OCI-LY3 (cell line): ENCODE results near the gene KCTD15.

Experiments used
- H2AFZ ChIP-seq: fragments of 200-600, 300-600 bp; shearing (Covaris generic); 2 replicates; pipeline ENCODE4 v1.6.0; 2014; ENCODE audit warnings: antibody characterized with exemption, low read depth, low read length
- H3K27ac ChIP-seq: fragments of 200-600, 300-600 bp; sonication (generic); 2 replicates; pipeline ENCODE4 v1.5.1; 2014; ENCODE audit warnings: mild to moderate bottlenecking, low read length, moderate library complexity, mixed read lengths
- H3K27me3 ChIP-seq: fragments of 200-600, 300-600 bp; sonication (generic); 2 replicates; pipeline ENCODE4 v1.6.1; 2014; ENCODE audit warnings: low read depth, low read length, mixed read lengths
- H3K36me3 ChIP-seq: fragments of 200-600, 300-600 bp; sonication (generic); replicated peaks from 2 replicates; pipeline ENCODE3; 2014; ENCODE audit warnings: low read depth, low read length, mixed read lengths
- H3K4me1 ChIP-seq: fragments of 300-600, 200-600 bp; sonication (generic); 2 replicates; pipeline ENCODE4 v1.6.1; 2014; ENCODE audit warnings: low read length, mixed read lengths
- H3K4me2 ChIP-seq: fragments of 200-600, 300-600 bp; sonication (generic); 2 replicates; pipeline ENCODE4 v1.6.1; 2014; ENCODE audit warnings: low read length, mixed read lengths
- H3K4me3 ChIP-seq: fragments of 300-600, 200-600 bp; sonication (generic); 2 replicates; pipeline ENCODE4 v1.5.1; 2014; ENCODE audit warnings: antibody characterized with exemption, mild to moderate bottlenecking, low read length, moderate library complexity
- H3K79me2 ChIP-seq: fragments of 300-600, 200-600 bp; shearing (Covaris generic); 2 replicates; pipeline ENCODE4 v1.6.1; 2014; ENCODE audit warnings: mild to moderate bottlenecking, low read length, mixed read lengths
- H3K9ac ChIP-seq: fragments of 300-600, 200-600 bp; shearing (Covaris generic); 2 replicates; pipeline ENCODE4 v1.6.0; 2014; ENCODE audit warnings: mild to moderate bottlenecking, low read length, moderate library complexity
- H3K9me3 ChIP-seq: fragments of 200-600, 300-600 bp; shearing (Covaris generic); 2 replicates; pipeline ENCODE4 v1.6.1; 2014; ENCODE audit warnings: low read length, mixed read lengths; ENCODE audit not compliant: insufficient read depth
- H4K20me1 ChIP-seq: fragments of 200-600, 300-600 bp; sonication (generic); 2 replicates; pipeline ENCODE4 v1.6.1; 2016; ENCODE audit warnings: low read length, mixed read lengths; ENCODE audit not compliant: insufficient read depth
- EZH2phosphoT487 ChIP-seq: fragments of 200-600 bp; shearing (Covaris generic); IDR thresholded peaks from 2 replicates; pipeline ENCODE4 v1.6.1; 2018; ENCODE audit warnings: antibody characterized with exemption, mixed run types, low read depth
- TF ChIP-seq, protein P1 (sequence below): fragments of 200-600, 300-600 bp; sonication (generic); IDR thresholded peaks from 2 replicates; pipeline ENCODE4 v1.5.1; 2014; ENCODE audit warnings: antibody characterized with exemption, low read length, low read depth

KCTD15 gene

DNA sequence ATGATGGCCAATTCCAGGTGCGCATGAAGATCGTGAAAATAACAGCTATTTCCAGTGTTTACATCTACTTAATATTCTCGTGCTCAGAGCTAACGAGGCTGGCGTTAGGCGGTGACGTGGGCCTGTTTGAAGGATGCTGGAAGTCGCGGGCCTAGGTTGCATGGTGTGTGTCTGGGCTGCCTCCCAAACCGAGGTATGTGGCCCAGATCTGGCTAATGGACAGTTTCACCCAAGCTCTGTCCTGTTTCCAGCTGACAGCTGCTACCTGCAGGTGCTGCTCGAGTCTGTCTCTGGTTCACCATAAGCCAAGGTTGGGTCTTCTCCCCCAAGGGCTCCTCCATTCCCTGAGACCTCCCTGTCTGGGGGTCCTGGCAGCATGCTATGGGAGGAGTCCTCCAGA, 40.5 kb upstream of the KCTD15 start:
- no peak overlapping the region for H3K4me3 ChIP-seq
- H4K20me1 ChIP-seq = no peaks in the 10 kb centered on the region
- H3K36me3 ChIP-seq = no peaks in the 10 kb centered on the region
- H3K27ac ChIP-seq = no peak overlapping the region
- no peaks in the 10 kb centered on the region for H3K4me1 ChIP-seq
- no peaks in the 10 kb centered on the region for H3K79me2 ChIP-seq
- H3K27me3 ChIP-seq = no peaks in the 10 kb centered on the region
- TF ChIP-seq EZH2phosphoT487 = no peak
- TF ChIP-seq, protein P1, sequence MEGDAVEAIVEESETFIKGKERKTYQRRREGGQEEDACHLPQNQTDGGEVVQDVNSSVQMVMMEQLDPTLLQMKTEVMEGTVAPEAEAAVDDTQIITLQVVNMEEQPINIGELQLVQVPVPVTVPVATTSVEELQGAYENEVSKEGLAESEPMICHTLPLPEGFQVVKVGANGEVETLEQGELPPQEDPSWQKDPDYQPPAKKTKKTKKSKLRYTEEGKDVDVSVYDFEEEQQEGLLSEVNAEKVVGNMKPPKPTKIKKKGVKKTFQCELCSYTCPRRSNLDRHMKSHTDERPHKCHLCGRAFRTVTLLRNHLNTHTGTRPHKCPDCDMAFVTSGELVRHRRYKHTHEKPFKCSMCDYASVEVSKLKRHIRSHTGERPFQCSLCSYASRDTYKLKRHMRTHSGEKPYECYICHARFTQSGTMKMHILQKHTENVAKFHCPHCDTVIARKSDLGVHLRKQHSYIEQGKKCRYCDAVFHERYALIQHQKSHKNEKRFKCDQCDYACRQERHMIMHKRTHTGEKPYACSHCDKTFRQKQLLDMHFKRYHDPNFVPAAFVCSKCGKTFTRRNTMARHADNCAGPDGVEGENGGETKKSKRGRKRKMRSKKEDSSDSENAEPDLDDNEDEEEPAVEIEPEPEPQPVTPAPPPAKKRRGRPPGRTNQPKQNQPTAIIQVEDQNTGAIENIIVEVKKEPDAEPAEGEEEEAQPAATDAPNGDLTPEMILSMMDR = no peak
- H3K9me3 ChIP-seq = no peaks in the 10 kb centered on the region
- no peak overlapping the region for H3K4me2 ChIP-seq
- no peak overlapping the region for H2AFZ ChIP-seq
- H3K9ac ChIP-seq = no peak overlapping the region

DNA sequence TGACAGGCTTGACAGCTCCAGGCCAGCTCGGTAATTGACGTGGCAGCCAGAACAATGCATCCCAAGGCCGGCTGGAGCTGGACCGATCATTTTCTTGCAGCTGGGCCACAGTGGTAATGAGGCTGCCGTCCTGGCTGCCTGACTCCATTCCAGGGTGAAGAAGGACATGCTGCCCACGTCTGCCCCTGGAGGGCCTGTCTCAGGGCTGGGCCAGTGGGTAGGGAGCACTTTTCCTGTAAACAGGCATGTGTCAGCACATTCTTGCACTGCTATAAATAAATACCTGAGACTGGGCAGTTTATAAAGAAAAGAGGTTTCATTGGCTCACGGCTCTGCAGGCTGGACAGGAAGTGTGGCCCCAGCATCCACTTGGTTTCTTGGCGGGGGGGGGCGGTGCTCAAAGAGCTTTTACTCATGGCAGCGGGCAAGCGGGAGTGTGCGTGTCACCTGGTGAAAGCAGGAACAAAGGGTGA, 38.1 kb upstream of the KCTD15 start:
- Histone ChIP-seq H3K36me3 (no peaks in the 10 kb centered on the region), H3K27me3 (no peaks in the 10 kb centered on the region), H3K9ac (no peak overlapping the region), H3K4me1 (no peaks in the 10 kb centered on the region), H3K4me3 (no peak overlapping the region), H3K79me2 (no peaks in the 10 kb centered on the region), H3K9me3 (no peaks in the 10 kb centered on the region), H3K4me2 (no peak overlapping the region), H4K20me1 (no peaks in the 10 kb centered on the region), H3K27ac (no peak overlapping the region), H2AFZ (no peak overlapping the region)
- TF ChIP-seq, protein P1 = no peak
- no peak for TF ChIP-seq EZH2phosphoT487

DNA sequence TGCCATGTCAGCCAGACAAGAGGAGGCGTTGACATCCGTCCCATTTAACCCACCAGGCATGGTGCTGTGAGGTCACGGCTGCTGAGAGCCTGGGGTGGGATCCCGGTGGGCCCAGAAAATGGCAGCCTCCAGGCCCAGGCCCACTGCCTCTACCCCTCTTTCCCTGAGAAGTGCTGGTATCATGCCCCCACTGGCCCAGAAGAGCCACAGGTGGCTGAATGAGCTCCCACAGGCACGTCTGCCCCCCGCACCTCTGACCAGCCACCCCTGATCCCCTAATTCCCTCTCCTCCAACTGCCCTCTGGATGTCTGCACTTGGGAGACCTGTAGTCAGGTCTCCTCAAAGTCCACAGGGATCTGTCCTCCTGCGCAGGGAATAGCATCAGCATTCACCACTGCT, 37.3 kb upstream of the KCTD15 start:
- Histone ChIP-seq H3K9me3 (no peaks in the 10 kb centered on the region), H3K4me2 (no peak overlapping the region), H3K27me3 (no peaks in the 10 kb centered on the region), H2AFZ (no peak overlapping the region), H3K79me2 (no peaks in the 10 kb centered on the region), H3K4me3 (no peak overlapping the region), H3K36me3 (no peaks in the 10 kb centered on the region), H4K20me1 (no peaks in the 10 kb centered on the region), H3K27ac (no peak overlapping the region), H3K4me1 (no peaks in the 10 kb centered on the region), H3K9ac (no peak overlapping the region)
- TF ChIP-seq, protein P1 = no peak
- TF ChIP-seq EZH2phosphoT487 = no peak

DNA sequence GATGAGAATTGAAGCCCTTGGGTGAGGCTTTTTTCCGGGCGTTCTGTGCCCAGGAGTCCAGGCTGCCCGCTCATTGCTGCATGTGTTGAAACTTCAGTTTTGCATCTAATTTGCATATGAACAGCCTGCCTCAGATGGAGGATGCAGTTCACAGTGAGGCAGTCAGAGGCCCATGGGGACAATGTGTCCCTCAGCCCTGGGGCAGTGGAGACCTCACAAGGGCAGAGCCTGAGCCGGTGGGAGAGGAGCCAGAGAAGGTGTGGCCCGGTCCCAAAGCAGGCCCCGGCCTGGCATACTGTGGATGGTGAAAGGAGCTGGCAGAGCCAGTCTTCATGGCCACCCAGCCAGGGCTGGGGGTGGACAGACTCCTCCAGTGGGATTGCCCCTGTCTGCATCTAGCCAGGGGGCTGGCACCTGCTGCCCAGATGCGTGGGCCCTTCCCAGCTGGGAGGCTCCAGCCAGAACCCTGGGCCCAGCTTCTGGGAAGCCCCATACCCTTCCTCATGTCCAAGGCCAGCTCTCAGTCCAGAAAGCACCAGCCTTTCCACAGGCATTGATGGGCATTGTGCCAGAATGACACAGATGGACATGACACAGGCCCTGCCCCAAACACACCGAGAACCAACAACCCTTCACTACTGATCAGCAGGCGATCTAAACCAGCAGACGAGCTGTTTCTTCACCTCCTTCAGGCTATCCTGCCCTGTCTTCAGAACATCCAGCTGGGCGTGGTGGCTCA, 32.9 kb upstream of the KCTD15 start:
- no peak overlapping the region for H3K4me3 ChIP-seq
- H3K4me1 ChIP-seq = no peaks in the 10 kb centered on the region
- TF ChIP-seq, protein P1 = no peak
- TF ChIP-seq EZH2phosphoT487 = no peak
- H4K20me1 ChIP-seq = peaks cover 20% of the 10 kb centered on the region
- peaks cover 2% of the 10 kb centered on the region for H3K27me3 ChIP-seq
- no peaks in the 10 kb centered on the region for H3K79me2 ChIP-seq
- no peaks in the 10 kb centered on the region for H3K9me3 ChIP-seq
- no peak overlapping the region for H2AFZ ChIP-seq
- no peak overlapping the region for H3K9ac ChIP-seq
- H3K4me2 ChIP-seq = no peak overlapping the region
- H3K27ac ChIP-seq = no peak overlapping the region
- H3K36me3 ChIP-seq = no peaks in the 10 kb centered on the region
